GM18517 (cell line): ENCODE data around the gene DMRTB1.
"Not testable (repeated sequence)": the region's sequence is repeated elsewhere in the genome, so short reads cannot be mapped to it uniquely, and the experiment has no call there.

Experiments used
- ATAC-seq: cut with Tn5 transposase; IDR thresholded peaks from one replicate; pipeline ENCODE4 v1.9.1; 2021; ENCODE audit warnings: mild to moderate bottlenecking, moderate library complexity; ENCODE audit not compliant: unreplicated experiment

Gene DMRTB1

GRCh38 chr1:53434405-53435007 is 24.7 kb upstream of the DMRTB1 start:
- ATAC-seq, result not testable (repeated sequence)

DNA sequence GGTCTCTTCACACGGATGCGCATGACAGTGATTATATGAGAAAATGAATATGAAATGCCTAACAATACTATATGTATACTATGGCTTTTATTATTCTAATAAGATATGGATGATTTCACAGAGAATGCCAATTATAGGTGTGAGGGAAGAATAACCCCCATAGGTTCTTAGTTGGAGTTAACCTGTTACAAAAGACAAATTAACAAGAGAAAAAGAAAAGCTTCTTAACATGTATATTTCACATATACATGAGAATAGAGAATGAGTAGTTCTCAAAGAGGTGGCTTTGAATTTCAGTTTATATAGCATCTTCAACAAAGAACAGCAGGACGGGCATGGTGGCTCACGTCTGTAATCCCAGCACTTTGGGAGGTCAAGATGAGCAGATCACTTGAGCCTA is 24.0 kb upstream of the DMRTB1 start:
- no peak for ATAC-seq

GRCh38 chr1:53438427-53439336 is 20.5 kb upstream of the DMRTB1 start:
- ATAC-seq, result no peak

DNA sequence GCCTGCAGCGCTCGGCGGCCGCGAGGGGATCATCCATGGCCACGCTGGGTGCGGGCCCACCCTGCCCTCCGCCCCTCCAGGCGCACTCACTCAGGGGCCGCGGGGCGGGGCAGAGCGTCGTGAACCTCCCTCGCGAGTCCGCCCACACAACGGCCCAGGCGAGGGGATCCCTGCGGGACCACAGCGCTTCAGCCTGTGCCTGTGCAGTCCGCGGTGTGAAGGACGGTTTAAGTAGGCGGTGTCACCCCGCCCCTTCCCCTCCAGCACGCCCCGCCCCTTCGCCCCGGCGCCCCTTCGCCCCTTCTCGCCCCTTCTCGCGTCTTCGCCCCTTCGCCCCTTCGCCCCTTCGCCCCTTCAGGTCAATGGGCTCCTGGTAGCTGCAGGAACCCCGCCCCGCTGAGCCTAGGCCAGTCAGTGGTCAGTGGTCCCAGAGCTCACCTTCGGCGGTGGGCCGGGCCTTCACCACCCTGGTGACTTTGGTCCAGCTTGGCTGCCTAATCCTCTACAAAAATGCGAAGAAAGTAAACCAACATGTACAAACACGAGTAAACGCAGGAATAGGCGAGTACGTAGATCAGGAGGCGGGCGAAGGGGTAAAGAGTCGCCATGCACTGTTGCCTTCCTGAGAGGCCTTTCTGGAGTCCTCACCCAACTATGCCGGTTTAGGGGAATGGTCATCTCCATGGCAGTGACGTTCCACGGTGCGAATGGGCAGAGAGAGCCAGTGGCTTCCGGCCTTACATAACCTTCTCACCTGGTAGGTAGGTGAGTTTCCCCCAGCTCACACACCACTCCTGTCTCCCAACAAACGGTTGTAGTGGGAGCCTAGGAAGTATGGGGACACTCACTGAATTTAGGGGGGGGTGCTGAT is 19.6 kb upstream of the DMRTB1 start:
- no peak for ATAC-seq

DNA sequence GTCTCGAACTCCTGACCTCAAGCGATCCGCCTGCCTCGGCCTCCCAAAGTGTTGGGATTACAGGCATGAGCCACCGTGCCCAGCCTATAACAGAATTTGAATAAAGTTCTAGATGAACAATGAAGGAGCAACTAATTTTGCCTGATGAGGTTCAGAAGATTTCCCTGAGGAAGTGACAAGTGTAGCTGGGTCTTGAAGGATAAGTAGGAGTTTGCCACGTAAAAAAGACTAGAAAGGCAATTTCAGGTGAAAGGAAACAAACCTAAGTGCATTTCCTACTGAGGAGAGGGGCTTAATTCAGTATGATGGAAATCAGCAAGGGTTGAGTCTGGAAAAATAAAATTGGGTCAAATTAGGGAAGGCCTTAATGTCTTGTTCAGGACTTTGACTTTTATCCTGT is 18.6 kb upstream of the DMRTB1 start:
- no peak for ATAC-seq

DNA sequence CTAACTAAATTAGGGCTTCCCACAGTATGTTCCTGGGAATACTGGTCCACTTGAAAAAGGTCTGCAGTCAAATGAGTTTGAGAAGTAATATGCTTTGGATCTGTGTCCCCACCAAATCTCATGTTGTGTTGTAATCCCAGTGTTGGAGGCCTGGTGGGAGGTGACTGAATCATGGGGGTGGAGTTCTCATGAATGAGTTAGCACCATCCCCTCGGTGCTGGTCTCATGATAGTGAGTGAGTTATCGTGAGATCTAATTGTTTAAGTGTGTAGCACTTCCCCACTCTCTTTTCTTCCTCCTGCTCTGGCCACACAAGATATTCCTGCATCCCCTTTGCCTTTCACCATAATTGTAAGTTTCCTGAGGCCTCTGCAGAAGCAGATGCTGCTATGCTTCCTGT is 16.9 kb upstream of the DMRTB1 start:
- ATAC-seq, result no peak

DNA sequence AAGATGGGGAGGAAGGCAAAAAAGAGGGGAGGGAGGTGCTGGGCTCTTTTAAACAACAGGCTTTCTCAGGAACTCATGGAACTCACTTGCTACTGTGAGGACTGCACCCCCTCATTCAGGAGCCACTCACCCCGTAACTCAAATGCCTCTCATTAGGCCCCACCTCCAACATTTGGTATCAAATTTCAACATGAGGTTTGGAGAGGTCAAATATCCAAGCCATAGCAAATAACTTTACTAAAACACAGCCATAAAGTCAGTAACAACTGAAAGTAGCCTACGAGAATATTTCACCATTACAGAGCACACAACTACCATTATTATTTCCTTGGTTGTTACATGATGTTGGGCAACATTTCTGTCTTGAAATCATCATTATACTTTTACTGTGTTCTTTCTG is 13.1 kb upstream of the DMRTB1 start:
- ATAC-seq, result no peak

DNA sequence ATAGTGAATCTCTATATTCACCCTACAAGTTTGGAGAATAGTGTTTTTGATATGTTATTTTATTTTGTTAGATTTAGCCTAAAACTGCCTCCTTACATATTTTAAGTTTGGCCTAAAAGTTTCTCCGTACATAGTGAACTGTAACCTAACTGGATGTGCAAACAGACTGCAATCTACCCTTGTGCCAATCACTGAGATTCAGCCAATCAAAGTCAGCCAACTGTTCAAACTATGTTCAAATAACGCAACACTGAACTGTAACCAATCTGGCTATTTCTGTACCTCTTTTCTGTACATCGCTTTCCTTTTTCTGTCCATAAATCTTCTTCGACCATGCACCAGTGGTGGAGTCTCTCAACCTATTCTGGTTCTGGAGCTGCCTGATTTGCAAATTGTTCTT is 11.8 kb upstream of the DMRTB1 start:
- ATAC-seq, result no peak

DNA sequence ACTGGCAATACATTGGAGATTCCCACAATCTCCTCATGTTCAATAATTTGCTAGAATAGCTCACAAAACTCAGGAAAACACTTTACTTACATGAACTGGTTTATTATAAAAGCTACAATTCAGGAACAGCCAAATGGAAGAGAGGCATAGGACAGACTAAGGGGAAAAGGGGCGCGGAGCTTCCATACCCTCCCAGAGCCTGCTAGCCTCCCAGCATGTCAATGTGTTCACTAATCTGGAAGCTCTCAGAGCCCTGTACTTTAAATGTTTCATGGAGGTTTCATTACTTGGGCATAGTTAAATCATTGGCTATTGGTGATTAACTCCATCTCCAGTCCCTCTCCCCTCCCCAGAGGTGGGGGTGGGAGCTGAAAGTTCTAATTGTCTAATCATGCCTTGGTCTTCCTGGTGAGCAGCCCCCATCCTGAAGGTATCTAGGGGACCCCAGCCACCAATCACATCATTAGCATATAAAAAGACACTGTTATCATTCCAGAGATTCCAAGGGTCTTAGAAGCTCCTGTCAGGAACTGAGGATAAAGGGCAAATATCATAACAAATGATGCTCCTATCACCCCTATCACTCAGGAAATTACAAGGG is 10.9 kb upstream of the DMRTB1 start:
- no peak for ATAC-seq

DNA sequence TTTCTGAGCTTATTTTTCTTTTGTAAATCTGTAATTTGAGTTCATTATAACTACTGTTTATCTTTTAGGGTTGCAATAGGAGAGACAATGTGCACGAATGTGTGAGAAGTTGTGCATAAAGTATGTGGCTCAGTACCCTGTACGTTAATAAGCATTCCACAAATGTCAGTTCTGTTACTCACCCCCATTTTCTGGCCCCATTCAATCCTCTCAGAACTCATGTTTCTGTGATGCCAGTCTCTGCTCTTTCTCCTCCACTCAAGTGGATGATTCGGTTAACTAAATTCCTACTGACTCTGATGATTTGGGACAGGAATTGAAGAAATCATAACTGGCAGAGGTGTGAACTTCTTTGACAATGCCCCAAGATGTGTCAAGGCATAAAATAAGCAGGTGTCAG is 10.2 kb upstream of the DMRTB1 start:
- no peak for ATAC-seq

GRCh38 chr1:53449693-53450092 is 9.5 kb upstream of the DMRTB1 start:
- ATAC-seq, result no peak

DNA sequence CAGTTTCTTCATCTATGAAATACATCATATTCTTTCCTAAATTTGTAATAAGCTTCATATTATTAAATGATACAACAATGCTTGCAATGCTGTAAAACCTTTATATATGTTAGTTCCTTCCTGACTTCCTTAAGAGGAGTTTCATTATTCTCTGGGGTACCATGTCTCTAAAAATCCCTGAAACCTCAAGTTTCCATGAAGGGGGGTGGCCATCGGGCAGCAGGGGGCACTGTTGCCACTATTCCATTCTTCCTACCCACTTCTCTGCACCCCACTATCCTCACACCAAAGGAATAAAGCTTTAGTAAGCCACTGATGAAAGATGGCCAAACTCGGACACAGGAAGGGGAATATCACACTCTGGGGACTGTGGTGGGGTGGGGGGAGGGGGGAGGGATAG is 9.0 kb upstream of the DMRTB1 start:
- no peak for ATAC-seq

GRCh38 chr1:53454019-53454418 is 5.2 kb upstream of the DMRTB1 start:
- ATAC-seq, result no peak

DNA sequence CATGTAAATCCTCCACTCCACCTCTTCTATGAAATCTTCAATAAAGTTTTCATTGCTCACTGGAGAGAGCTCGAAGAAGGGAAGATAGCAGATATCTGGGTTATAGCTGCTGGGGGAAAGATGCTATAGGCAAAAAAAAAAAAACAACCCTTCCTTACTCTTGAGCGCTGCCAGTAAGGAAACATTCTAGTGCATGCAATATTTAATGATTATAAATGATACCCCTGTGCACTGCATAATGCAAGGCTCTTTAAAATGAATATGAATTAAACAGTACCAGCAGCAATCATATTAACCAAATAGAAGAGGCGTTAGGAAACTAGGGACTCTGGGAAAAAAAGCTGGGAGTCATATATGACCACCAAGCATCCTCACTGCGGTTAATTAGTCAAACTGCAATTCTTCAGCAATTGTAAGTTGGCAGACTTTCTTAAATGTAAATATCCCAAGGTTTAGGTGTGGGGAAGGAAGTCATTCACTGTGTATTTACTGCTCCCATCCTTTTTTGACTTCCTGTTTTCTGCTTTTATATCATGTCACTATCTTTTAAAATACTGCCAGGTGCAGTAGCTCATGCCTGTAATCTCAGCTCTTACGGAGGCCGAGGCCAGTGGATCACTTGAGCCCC is 3.7 kb upstream of the DMRTB1 start:
- no peak for ATAC-seq

GRCh38 chr1:53458634-53459033 is 565 bp upstream of the DMRTB1 start:
- ATAC-seq, result no peak

DNA sequence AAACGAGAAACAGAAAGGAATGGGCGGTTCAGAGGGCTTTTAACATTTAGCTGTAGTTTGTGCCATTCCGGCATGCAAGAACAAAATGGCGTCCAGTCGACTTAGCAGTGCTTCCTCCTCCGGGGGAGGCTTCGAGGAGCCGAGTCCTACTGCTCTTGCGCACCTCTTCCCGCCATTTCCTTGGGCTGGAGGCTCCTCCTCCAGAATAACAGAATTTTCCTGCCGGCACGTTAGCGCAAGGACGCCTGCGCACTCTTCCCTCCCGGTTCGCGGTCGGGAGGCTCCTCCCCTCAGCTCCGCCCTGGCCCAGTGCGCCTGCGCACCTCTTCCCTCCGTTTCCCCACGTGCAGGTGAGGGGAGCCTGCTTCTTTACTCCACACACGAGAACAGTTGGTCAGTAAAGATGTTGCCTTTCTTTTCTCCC is 1.0 kb downstream of the DMRTB1 start:
- no peak for ATAC-seq

DNA sequence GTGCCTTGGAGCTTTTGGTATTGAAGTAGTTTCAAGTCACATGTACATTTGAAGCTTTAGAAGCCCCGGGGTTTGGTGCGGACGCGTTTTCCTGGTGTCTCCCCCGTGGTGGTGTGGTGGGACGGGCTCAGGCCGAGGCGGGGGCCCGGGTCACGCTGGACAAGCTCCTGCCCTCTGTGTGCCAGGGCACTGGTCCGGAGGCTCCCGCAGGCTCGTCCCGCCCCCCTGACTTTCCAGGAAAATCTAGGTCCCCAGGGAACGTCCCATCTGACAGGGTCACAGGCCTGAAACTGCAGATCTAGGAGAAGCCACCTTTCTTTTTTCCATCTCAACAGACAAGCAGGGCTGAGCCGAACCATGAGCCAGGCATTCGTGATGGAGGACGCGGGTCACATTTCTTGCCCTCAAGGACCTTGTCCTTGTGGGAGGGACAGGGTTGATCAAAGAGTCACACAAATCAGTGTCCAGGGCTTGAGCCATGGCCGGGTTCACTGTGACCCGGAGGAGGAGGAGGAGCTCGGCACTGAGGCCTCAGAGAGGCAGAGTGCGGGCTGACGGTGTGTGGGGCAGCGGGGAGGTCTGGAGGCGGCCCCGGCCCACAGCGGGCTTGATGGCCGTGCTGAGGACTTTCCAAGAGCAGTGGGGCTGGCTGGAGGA is 1.6 kb downstream of the DMRTB1 start:
- ATAC-seq, result no peak

- no peak for ATAC-seq
Measured at GRCh38 chr1:53461323-53462044, 2.3 kb downstream of the DMRTB1 start.

GRCh38 chr1:53462193-53462592 is 3.0 kb downstream of the DMRTB1 start:
- ATAC-seq, result no peak
